ENCODE data around the gene KIRREL3.

KIRREL3 gene

DNA sequence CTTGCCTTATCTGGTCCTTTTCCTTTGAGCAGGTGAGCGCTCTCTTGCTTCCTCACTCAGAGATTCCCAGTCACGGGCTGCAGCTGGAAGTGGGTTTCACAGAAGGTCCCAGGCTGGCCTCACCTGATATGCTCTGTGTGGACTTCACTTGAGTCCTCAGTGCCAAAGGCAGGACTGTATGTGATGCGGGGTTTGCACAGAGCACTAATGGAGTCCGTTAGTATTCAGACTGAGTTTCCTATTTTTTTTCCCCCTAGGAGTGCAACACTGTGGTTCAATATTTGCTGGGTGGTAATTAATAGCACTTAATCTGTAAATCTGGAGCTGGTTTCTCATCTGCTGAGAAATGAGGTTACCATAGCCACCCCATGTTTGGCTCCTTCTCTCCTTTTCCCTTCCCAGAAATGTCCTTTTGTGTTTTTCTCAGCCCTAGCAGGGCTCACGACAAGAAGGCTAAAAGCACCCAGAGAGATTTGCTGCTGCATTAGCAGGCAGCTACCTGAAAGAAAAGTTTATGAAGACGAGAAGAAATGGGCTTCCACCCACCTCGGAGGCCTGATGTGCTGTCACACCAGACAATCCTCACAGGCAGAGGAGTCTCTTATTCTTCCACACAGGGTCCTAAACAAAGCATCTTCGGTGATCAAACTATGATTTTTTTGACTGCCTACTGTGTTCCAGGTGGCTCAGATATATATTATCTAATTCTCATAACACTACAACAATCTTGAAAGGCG is 262.1 kb downstream of the KIRREL3 start:
- Histone ChIP-seq H3K4me3 (ENCODE audit: low read length) (no peak overlapping the region), H3K36me3 (replicated peaks; ENCODE audit: low read depth, low read length) (no peaks in the 10 kb centered on the region), H4K20me1 (ENCODE audit: insufficient read depth, low read length) (no peaks in the 10 kb centered on the region), H3K9ac (ENCODE audit: low read length) (no peak overlapping the region), H3K4me2 (ENCODE audit: low read length) (no peak overlapping the region), H3K4me1 (ENCODE audit: low read length) (no peaks in the 10 kb centered on the region), H3K27ac (ENCODE audit: low read length) (no peak overlapping the region), H3K27me3 (ENCODE audit: low read depth, low read length) (peaks cover 51% of the 10 kb centered on the region), H3K79me2 (ENCODE audit: low read length) (no peaks in the 10 kb centered on the region), H3K9me3 (ENCODE audit: insufficient read depth, low read length) (no peaks in the 10 kb centered on the region), H2AFZ (ENCODE audit: low read depth, low read length) (no peak overlapping the region)
- TF ChIP-seq, protein P1, sequence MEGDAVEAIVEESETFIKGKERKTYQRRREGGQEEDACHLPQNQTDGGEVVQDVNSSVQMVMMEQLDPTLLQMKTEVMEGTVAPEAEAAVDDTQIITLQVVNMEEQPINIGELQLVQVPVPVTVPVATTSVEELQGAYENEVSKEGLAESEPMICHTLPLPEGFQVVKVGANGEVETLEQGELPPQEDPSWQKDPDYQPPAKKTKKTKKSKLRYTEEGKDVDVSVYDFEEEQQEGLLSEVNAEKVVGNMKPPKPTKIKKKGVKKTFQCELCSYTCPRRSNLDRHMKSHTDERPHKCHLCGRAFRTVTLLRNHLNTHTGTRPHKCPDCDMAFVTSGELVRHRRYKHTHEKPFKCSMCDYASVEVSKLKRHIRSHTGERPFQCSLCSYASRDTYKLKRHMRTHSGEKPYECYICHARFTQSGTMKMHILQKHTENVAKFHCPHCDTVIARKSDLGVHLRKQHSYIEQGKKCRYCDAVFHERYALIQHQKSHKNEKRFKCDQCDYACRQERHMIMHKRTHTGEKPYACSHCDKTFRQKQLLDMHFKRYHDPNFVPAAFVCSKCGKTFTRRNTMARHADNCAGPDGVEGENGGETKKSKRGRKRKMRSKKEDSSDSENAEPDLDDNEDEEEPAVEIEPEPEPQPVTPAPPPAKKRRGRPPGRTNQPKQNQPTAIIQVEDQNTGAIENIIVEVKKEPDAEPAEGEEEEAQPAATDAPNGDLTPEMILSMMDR (IDR thresholded peaks at IDR 0.05; ENCODE audit: low read depth, low read length) = no peak
- no peak for TF ChIP-seq EZH2phosphoT487 (IDR thresholded peaks at IDR 0.05; ENCODE audit: low read depth)

GRCh38 chr11:126736682-126737572 is 263.6 kb downstream of the KIRREL3 start:
- Histone ChIP-seq H4K20me1 (ENCODE audit: insufficient read depth, low read length) (no peaks in the 10 kb centered on the region), H3K27ac (ENCODE audit: low read length) (no peak overlapping the region), H3K4me1 (ENCODE audit: low read length) (no peaks in the 10 kb centered on the region), H3K4me2 (ENCODE audit: low read length) (no peak overlapping the region), H3K27me3 (ENCODE audit: low read depth, low read length) (peaks cover 64% of the 10 kb centered on the region), H3K4me3 (ENCODE audit: low read length) (no peak overlapping the region), H2AFZ (ENCODE audit: low read depth, low read length) (no peak overlapping the region), H3K79me2 (ENCODE audit: low read length) (no peaks in the 10 kb centered on the region), H3K9ac (ENCODE audit: low read length) (no peak overlapping the region), H3K9me3 (ENCODE audit: insufficient read depth, low read length) (no peaks in the 10 kb centered on the region), H3K36me3 (replicated peaks; ENCODE audit: low read depth, low read length) (no peaks in the 10 kb centered on the region)
- TF ChIP-seq, protein P1 (IDR thresholded peaks at IDR 0.05; ENCODE audit: low read depth, low read length) = no peak
- no peak for TF ChIP-seq EZH2phosphoT487 (IDR thresholded peaks at IDR 0.05; ENCODE audit: low read depth)

DNA sequence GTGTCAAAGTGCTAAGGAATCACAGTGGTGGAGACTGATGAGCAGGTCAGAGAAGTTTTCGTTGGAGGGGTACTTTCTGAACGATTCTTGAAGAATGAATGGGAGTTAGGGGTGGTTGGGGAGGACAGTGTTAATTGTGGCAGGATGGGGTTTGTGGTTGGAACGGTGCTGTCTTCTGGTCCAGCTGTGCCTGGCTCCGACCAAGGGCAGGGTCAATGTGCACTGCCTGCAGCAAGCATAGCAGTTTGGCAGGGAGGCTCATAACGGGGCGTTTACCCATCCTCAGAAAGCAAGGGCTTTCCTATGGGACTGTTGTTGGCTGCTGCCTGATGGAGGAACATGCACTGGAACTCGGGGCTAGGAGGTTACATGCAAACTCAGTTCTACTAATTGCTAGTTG is 265.8 kb downstream of the KIRREL3 start:
- no peak overlapping the region for H3K4me3 ChIP-seq (ENCODE audit: low read length)
- no peak overlapping the region for H3K4me2 ChIP-seq (ENCODE audit: low read length)
- TF ChIP-seq, protein P1 (IDR thresholded peaks at IDR 0.05; ENCODE audit: low read depth, low read length) = no peak
- no peak for TF ChIP-seq EZH2phosphoT487 (IDR thresholded peaks at IDR 0.05; ENCODE audit: low read depth)
- no peaks in the 10 kb centered on the region for H3K36me3 ChIP-seq (replicated peaks; ENCODE audit: low read depth, low read length)
- no peaks in the 10 kb centered on the region for H3K9me3 ChIP-seq (ENCODE audit: insufficient read depth, low read length)
- H3K27me3 ChIP-seq (ENCODE audit: low read depth, low read length) = peaks cover 60% of the 10 kb centered on the region
- H3K27ac ChIP-seq (ENCODE audit: low read length) = no peak overlapping the region
- no peak overlapping the region for H3K9ac ChIP-seq (ENCODE audit: low read length)
- H3K79me2 ChIP-seq (ENCODE audit: low read length) = no peaks in the 10 kb centered on the region
- no peaks in the 10 kb centered on the region for H4K20me1 ChIP-seq (ENCODE audit: insufficient read depth, low read length)
- no peak overlapping the region for H2AFZ ChIP-seq (ENCODE audit: low read depth, low read length)
- no peaks in the 10 kb centered on the region for H3K4me1 ChIP-seq (ENCODE audit: low read length)

DNA sequence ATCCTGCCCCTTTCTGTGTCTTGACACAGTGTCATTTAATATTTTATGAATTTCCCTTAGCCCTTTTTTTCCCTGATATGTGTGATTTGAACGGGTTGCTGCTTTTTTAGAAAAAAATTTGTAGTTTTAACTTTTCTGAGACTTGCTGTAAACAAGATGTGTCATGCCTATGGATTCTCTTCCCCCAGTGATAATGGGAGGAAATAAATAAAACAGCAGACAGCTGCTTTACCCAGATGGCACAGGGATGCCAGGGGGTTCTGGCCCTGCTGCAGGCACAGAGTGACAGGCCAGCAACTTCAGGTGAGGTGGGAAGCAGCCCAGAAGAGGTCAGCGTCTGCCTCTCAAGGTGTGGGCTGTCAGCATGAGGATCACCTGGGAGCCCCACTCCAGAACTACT is 266.9 kb downstream of the KIRREL3 start:
- H3K4me2 ChIP-seq (ENCODE audit: low read length) = no peak overlapping the region
- no peak overlapping the region for H3K27ac ChIP-seq (ENCODE audit: low read length)

More for the DNA sequence above, 266.9 kb downstream of the KIRREL3 start:
- Histone ChIP-seq H4K20me1 (ENCODE audit: insufficient read depth, low read length) (no peaks in the 10 kb centered on the region), H3K9me3 (ENCODE audit: insufficient read depth, low read length) (no peaks in the 10 kb centered on the region), H3K4me3 (ENCODE audit: low read length) (no peak overlapping the region), H3K9ac (ENCODE audit: low read length) (no peak overlapping the region), H3K27me3 (ENCODE audit: low read depth, low read length) (peaks cover 50% of the 10 kb centered on the region), H3K4me1 (ENCODE audit: low read length) (no peaks in the 10 kb centered on the region), H2AFZ (ENCODE audit: low read depth, low read length) (no peak overlapping the region), H3K79me2 (ENCODE audit: low read length) (no peaks in the 10 kb centered on the region), H3K36me3 (replicated peaks; ENCODE audit: low read depth, low read length) (no peaks in the 10 kb centered on the region)
- TF ChIP-seq, protein P1 (IDR thresholded peaks at IDR 0.05; ENCODE audit: low read depth, low read length) = no peak
- TF ChIP-seq EZH2phosphoT487 (IDR thresholded peaks at IDR 0.05; ENCODE audit: low read depth) = no peak
